OCI-LY1 (cell line): ENCODE measurements around the gene ADPRM.

Experiments used
- H2AFZ ChIP-seq: fragments of 200-600 bp; sonication (generic), shearing (Covaris generic); 2 replicates; pipeline ENCODE4 v1.6.0; 2014; ENCODE audit warnings: antibody characterized with exemption, mild to moderate bottlenecking, low read length
- H3F3A ChIP-seq: fragments of 200-600 bp; sonication (generic), shearing (Covaris generic); 2 replicates; pipeline ENCODE4 v1.6.0; 2014; ENCODE audit warnings: mild to moderate bottlenecking, antibody characterized with exemption, low read length, moderate library complexity; ENCODE audit not compliant: insufficient read depth
- H3K27ac ChIP-seq: fragments of 200-600 bp; sonication (generic); 2 replicates; pipeline ENCODE4 v1.5.1; 2014; ENCODE audit warnings: low read length, mixed run types, mild to moderate bottlenecking, low read depth; ENCODE audit not compliant: poor library complexity, severe bottlenecking
- H3K27me3 ChIP-seq: fragments of 200-600 bp; sonication (generic); 2 replicates; pipeline ENCODE4 v1.6.0; 2014; ENCODE audit warnings: antibody characterized with exemption, mild to moderate bottlenecking, low read length, moderate library complexity; ENCODE audit not compliant: insufficient read depth
- H3K36me3 ChIP-seq: fragments of 200-600 bp; sonication (generic); 2 replicates; pipeline ENCODE4 v1.6.1; 2014; ENCODE audit warnings: mild to moderate bottlenecking, antibody characterized with exemption, low read length, moderate library complexity, mixed read lengths; ENCODE audit not compliant: insufficient read depth
- H3K4me1 ChIP-seq: fragments of 200-600 bp; sonication (generic); 2 replicates; pipeline ENCODE4 v1.5.1; 2014; ENCODE audit warnings: mild to moderate bottlenecking, low read length, moderate library complexity; ENCODE audit not compliant: insufficient read depth, severe bottlenecking
- H3K4me2 ChIP-seq: fragments of 200-600 bp; sonication (generic), shearing (Covaris generic); 2 replicates; pipeline ENCODE4 v1.6.1; 2014; ENCODE audit warnings: low read length
- H3K4me3 ChIP-seq: fragments of 200-600 bp; sonication (generic); 2 replicates; pipeline ENCODE4 v1.5.1; 2014; ENCODE audit warnings: low read length, low read depth, mild to moderate bottlenecking, mixed read lengths; ENCODE audit not compliant: poor library complexity, severe bottlenecking
- H3K79me2 ChIP-seq: fragments of 200-600 bp; shearing (Covaris generic); 2 replicates; pipeline ENCODE4 v1.6.1; 2016; ENCODE audit warnings: mixed run types, low read length, mixed read lengths; ENCODE audit not compliant: insufficient read depth
- H3K9ac ChIP-seq: fragments of 200-600 bp; sonication (generic), shearing (Covaris generic); 2 replicates; pipeline ENCODE4 v1.6.1; 2014; ENCODE audit warnings: mild to moderate bottlenecking, low read length, mixed read lengths
- H3K9me2 ChIP-seq: fragments of 200-600 bp; sonication (generic), shearing (Covaris generic); 2 replicates; pipeline ENCODE4 v1.6.1; 2014; ENCODE audit warnings: low read depth, mild to moderate bottlenecking, low read length, mixed read lengths
- H3K9me3 ChIP-seq: fragments of 200-600 bp; shearing (Covaris generic); 2 replicates; pipeline ENCODE4 v1.6.1; 2014; ENCODE audit warnings: low read length, mixed read lengths
- H4K20me1 ChIP-seq: fragments of 200-600 bp; sonication (generic), shearing (Covaris generic); 2 replicates; pipeline ENCODE4 v1.6.0; 2016; ENCODE audit warnings: mild to moderate bottlenecking, low read length; ENCODE audit not compliant: insufficient read depth
- EZH2 ChIP-seq: fragments of 200-600 bp; sonication (generic), shearing (Covaris generic); IDR thresholded peaks from 2 replicates; pipeline ENCODE4 v1.8.0; 2017; ENCODE audit warnings: borderline replicate concordance, mixed run types, mild to moderate bottlenecking, antibody characterized with exemption, low read length, moderate library complexity, mixed read lengths
- TF ChIP-seq, protein P1 (sequence below): fragments of 200-600 bp; sonication (generic), shearing (Covaris generic); IDR thresholded peaks from 2 replicates; pipeline ENCODE4 v1.5.1; 2017; ENCODE audit warnings: mild to moderate bottlenecking, antibody characterized with exemption, low read length, moderate library complexity, mixed read lengths

ADPRM gene

GRCh38 chr17:10653987-10654386 lies 43.4 kb upstream of the ADPRM start:
- no peaks in the 10 kb centered on the region for H4K20me1 ChIP-seq
- no peak overlapping the region for H3K4me2 ChIP-seq
- H3K4me1 ChIP-seq = no peaks in the 10 kb centered on the region
- no peaks in the 10 kb centered on the region for H3K79me2 ChIP-seq
- no peak overlapping the region for H3K4me3 ChIP-seq
- no peaks in the 10 kb centered on the region for H3K9me3 ChIP-seq
- H3K9me2 ChIP-seq = no peaks in the 10 kb centered on the region
- no peak overlapping the region for H3K9ac ChIP-seq
- no peaks in the 10 kb centered on the region for H3K36me3 ChIP-seq
- H2AFZ ChIP-seq = no peak overlapping the region
- H3K27ac ChIP-seq = no peak overlapping the region
- peaks cover 8% of the 10 kb centered on the region for H3K27me3 ChIP-seq
- TF ChIP-seq, protein P1, sequence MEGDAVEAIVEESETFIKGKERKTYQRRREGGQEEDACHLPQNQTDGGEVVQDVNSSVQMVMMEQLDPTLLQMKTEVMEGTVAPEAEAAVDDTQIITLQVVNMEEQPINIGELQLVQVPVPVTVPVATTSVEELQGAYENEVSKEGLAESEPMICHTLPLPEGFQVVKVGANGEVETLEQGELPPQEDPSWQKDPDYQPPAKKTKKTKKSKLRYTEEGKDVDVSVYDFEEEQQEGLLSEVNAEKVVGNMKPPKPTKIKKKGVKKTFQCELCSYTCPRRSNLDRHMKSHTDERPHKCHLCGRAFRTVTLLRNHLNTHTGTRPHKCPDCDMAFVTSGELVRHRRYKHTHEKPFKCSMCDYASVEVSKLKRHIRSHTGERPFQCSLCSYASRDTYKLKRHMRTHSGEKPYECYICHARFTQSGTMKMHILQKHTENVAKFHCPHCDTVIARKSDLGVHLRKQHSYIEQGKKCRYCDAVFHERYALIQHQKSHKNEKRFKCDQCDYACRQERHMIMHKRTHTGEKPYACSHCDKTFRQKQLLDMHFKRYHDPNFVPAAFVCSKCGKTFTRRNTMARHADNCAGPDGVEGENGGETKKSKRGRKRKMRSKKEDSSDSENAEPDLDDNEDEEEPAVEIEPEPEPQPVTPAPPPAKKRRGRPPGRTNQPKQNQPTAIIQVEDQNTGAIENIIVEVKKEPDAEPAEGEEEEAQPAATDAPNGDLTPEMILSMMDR = no peak
- TF ChIP-seq EZH2 = no peak
- no peaks in the 10 kb centered on the region for H3F3A ChIP-seq

- TF ChIP-seq, protein P1 = no peak
- TF ChIP-seq EZH2 = no peak
- H3K79me2 ChIP-seq = no peaks in the 10 kb centered on the region
- no peak within 1 kb of the TSS for H2AFZ ChIP-seq
- peaks cover 8% of the 10 kb centered on the region for H3K27me3 ChIP-seq
- H3K4me2 ChIP-seq = no peak within 1 kb of the TSS
- H3K9me2 ChIP-seq = no peaks in the 10 kb centered on the region
- no peak within 1 kb of the TSS for H3K27ac ChIP-seq
- H3F3A ChIP-seq = no peaks in the 10 kb centered on the region
- H3K9ac ChIP-seq = no peak within 1 kb of the TSS
- no peaks in the 10 kb centered on the region for H3K4me1 ChIP-seq
- H3K4me3 ChIP-seq = no peak within 1 kb of the TSS
- no peaks in the 10 kb centered on the region for H4K20me1 ChIP-seq
- no peaks in the 10 kb centered on the region for H3K36me3 ChIP-seq
- no peaks in the 10 kb centered on the region for H3K9me3 ChIP-seq
Measured at GRCh38 chr17:10657148-10657547, 40.2 kb upstream of the ADPRM start, which contains the start of gene MYH3. TSS of gene MYH3 (minus strand) at chr17:10657309. CDS start at chr17:10655064, 2,245 bp downstream.

DNA sequence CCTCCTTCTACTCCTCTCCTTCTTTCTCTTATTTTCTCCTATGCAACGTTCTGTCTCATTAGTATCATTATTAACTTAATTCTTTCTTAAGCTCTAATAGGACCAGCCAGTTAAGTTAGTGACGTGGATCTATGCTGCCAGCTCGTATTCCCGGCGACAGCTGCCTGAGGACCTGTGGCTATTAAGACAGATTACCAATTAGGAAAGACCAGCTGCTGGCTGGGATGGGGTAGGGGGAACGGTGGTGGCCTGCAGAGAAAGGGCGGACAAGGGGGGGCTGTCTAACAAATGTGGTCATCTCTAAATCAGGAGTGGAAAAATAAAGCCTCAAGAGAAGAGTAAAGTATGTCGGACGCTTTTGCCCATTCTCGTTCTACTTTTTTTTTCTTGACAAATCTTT lies 39.5 kb upstream of the ADPRM start:
- H3K9me2 ChIP-seq = no peaks in the 10 kb centered on the region
- no peaks in the 10 kb centered on the region for H4K20me1 ChIP-seq
- H3K9me3 ChIP-seq = no peaks in the 10 kb centered on the region
- H3K4me2 ChIP-seq = no peak overlapping the region
- peaks cover 8% of the 10 kb centered on the region for H3K27me3 ChIP-seq
- TF ChIP-seq EZH2 = no peak
- TF ChIP-seq, protein P1 = no peak
- no peak overlapping the region for H3K4me3 ChIP-seq
- H3K27ac ChIP-seq = no peak overlapping the region
- no peaks in the 10 kb centered on the region for H3K4me1 ChIP-seq
- no peaks in the 10 kb centered on the region for H3F3A ChIP-seq
- H3K36me3 ChIP-seq = no peaks in the 10 kb centered on the region
- no peaks in the 10 kb centered on the region for H3K79me2 ChIP-seq
- no peak overlapping the region for H2AFZ ChIP-seq
- no peak overlapping the region for H3K9ac ChIP-seq
